ENCODE data around the gene CRYZL1. TPM values are rescaled to one million over a fixed set of nuclear protein-coding genes. Genes with fewer than 3 reads are reported as not detected.
"Not testable (repeated sequence)": the region's sequence is repeated elsewhere in the genome, so short reads cannot be mapped to it uniquely, and the experiment has no call there.

CRYZL1 gene
- polyA plus RNA-seq, 3 donors = 25.9 to 30.6 (median 26.1) TPM

- H3K4me3 ChIP-seq (replicated peaks in 1 of 3; ENCODE audit: low read depth in 2 of 3, low read length in 3 of 3) = no peak overlapping the region
- peaks cover 2% of the 10 kb centered on the region for H3K79me2 ChIP-seq (ENCODE audit: insufficient read depth, low read length)
- no peak for TF ChIP-seq CTCF (IDR thresholded peaks at IDR 0.05)
- Mint-ChIP-seq H3K27ac (no peak overlapping the region), H3K4me3 (no peak overlapping the region), H3K9me3 (peaks cover 0 to 3% (median 2%) of the 10 kb centered on the region in 7 donors), H3K4me1 (peaks cover 5% of the 10 kb centered on the region), H3K36me3 (no peaks in the 10 kb centered on the region), H3K27me3 (ENCODE audit: low read depth in 3 of 3) (peaks cover 0 to 2% (median 1%) of the 10 kb centered on the region in 3 donors)
- H3K4me1 ChIP-seq (ENCODE audit: control insufficient read depth in 1 of 2, insufficient read depth in 2 of 2, low read length in 2 of 2) = no peaks in the 10 kb centered on the region
- no peak overlapping the region for H3K27ac ChIP-seq (ENCODE audit: low read depth in 1 of 2, low read length in 2 of 2)
- H4K20me1 ChIP-seq (ENCODE audit: insufficient read depth, low read length) = peaks cover 5% of the 10 kb centered on the region
- no peak for DNase-seq
- no peaks in the 10 kb centered on the region for H3K36me3 ChIP-seq (replicated peaks in 1 of 2; ENCODE audit: control insufficient read depth in 1 of 2, insufficient read depth in 2 of 2, low read length in 2 of 2)
- H3K27me3 ChIP-seq (ENCODE audit: control insufficient read depth in 2 of 2, insufficient read depth in 2 of 2, low read length in 2 of 2) = no peaks in the 10 kb centered on the region
- H2AFZ ChIP-seq (ENCODE audit: insufficient read depth, low read depth, low read length, poor library complexity, severe bottlenecking) = no peak overlapping the region
- no peak overlapping the region for H3K4me2 ChIP-seq (replicated peaks; ENCODE audit: extremely low read depth, low read length, poor library complexity, severe bottlenecking)
- intact Hi-C loops (cut with micrococcal nuclease) = no loop called here
- 93% methylated on average over 8 of the region's 9 CpGs for WGBS (ENCODE audit: insufficient coverage)
- no peak overlapping the region for H3K9ac ChIP-seq (ENCODE audit: insufficient read depth, low read length, poor library complexity, severe bottlenecking)
- no peaks in the 10 kb centered on the region for H3K9me3 ChIP-seq (replicated peaks in 1 of 2; ENCODE audit: control insufficient read depth in 1 of 2, insufficient read depth in 1 of 2, low read length in 2 of 2)
These were observed 35.9 kb upstream of the CRYZL1 start for GRCh38 chr21:33677450-33677849.

- H3K27ac ChIP-seq (ENCODE audit: low read depth in 1 of 2, low read length in 2 of 2); H3K36me3 Mint-ChIP-seq; H3K4me3 ChIP-seq (replicated peaks in 1 of 3; ENCODE audit: low read depth in 2 of 3, low read length in 3 of 3); H3K27me3 Mint-ChIP-seq (ENCODE audit: low read depth in 3 of 3); H3K9me3 Mint-ChIP-seq; H3K4me1 Mint-ChIP-seq; H4K20me1 ChIP-seq (ENCODE audit: insufficient read depth, low read length); H3K4me1 ChIP-seq (ENCODE audit: control insufficient read depth in 1 of 2, insufficient read depth in 2 of 2, low read length in 2 of 2); intact Hi-C loops (cut with micrococcal nuclease); H2AFZ ChIP-seq (ENCODE audit: insufficient read depth, low read depth, low read length, poor library complexity, severe bottlenecking); H3K4me2 ChIP-seq (replicated peaks; ENCODE audit: extremely low read depth, low read length, poor library complexity, severe bottlenecking); H3K9ac ChIP-seq (ENCODE audit: insufficient read depth, low read length, poor library complexity, severe bottlenecking); H3K27me3 ChIP-seq (ENCODE audit: control insufficient read depth in 2 of 2, insufficient read depth in 2 of 2, low read length in 2 of 2); DNase-seq; H3K27ac Mint-ChIP-seq; H3K9me3 ChIP-seq (replicated peaks in 1 of 2; ENCODE audit: control insufficient read depth in 1 of 2, insufficient read depth in 1 of 2, low read length in 2 of 2); H3K36me3 ChIP-seq (replicated peaks in 1 of 2; ENCODE audit: control insufficient read depth in 1 of 2, insufficient read depth in 2 of 2, low read length in 2 of 2); H3K79me2 ChIP-seq (ENCODE audit: insufficient read depth, low read length); H3K4me3 Mint-ChIP-seq: not testable (repeated sequence)
- no CpG with 5 or more reads among the region's 5 CpGs for WGBS (ENCODE audit: insufficient coverage)
These were observed 35.1 kb upstream of the CRYZL1 start for GRCh38 chr21:33676666-33677065.
